ENCODE results near the gene C9orf153.
"Not testable (repeated sequence)": the region's sequence is repeated elsewhere in the genome, so short reads cannot be mapped to it uniquely, and the experiment has no call there.

Gene C9orf153

DNA sequence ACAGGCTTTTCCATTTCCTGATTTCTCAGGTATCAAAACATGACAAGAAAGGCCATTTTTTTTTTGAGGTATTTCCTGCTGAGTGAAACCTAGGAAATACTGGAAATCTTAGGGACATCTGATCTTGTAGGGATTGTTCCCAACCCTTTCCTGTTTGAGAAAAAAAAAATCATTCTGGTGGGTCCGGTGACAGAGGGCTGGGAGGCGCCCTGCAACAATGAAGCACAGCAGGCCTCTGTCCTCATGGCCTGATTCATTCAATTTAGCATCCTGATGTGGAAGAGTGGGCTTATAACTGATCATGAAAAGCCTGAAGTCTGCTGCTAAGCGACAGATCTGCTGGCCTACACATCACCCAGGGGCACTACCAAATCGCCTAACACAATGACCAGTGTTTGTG, 3.0 kb upstream of the C9orf153 start:
- no peak for DNase-seq

DNA sequence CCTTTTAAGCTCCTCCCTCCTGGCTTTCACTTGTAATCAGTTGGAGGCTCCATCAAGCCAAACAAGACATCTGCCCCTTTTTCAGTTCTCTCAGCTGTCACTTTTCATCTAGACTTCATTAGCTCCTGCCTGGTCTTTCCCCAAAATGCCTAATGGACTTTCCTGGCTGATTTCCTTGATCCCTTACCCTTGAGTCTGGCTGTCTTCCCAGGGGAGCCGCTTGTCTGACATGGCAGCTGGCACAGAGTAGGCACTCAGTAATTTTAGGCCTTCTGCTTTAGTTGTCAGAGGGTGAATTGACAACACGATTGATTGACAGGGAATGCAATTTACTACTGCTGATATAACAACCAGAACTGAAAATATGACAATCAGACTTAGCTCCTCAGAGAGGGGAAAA, 2.1 kb downstream of the C9orf153 start:
- DNase-seq: no peak

DNA sequence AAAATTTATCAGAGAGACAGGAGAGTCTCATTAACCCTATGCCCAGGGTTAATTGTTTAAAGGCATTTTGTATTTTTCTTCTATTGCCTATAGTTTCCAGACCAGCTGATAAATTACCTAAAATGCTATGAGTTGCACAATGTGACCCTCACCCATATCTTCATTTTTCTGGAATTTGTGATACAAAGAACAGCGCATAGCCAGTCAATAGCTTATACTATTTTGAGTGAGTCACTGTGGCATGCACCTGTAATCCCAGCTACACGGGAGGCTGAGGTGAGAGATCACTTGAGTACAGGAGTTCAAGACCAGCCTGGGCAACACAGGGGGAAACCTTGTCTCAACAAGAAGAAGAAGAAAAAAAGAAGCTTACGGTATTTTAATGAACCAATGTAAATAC, 2.8 kb downstream of the C9orf153 start:
- DNase-seq: no peak

- DNase-seq: no peak
Measured at GRCh38 chr9:86253577-86253976, 5.9 kb downstream of the C9orf153 start.

DNA sequence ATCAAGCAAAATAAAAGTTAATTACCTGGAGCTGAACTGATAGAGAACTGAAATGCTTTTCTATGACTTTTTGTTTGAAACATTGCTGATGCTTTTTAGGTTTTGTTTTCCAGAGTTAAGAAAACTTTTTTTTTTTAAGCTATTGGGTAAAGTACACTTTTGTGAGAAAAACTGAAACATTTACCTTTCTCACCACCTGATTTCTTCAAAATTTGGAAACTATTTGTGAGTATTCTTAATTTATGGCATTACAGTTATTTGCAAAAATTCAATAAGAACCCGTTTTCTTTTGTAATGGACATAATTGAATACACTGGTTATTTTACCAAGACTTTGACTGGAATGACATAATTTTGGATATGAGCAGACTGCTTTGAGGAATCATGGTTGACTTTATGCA, 6.6 kb downstream of the C9orf153 start:
- DNase-seq: no peak

DNA sequence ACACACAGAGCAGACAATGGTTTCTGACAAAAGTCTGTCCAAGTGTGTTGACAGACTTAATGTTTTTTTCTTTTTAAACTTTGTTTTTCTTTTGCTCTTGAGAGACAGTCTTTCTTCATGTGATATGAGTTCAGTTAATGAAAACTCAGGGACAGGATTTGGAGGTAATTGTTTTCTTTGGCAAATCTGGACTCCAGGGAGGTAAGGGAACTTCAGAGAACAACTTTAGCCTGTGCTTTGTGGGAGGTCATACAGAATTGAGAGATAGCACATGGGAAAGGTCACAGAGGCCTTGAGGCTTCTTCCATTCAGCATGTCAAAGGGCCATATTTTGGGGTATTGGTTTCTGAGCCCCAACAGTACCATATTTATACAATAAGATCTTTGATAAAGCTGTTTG, 9.3 kb downstream of the C9orf153 start:
- DNase-seq: no peak

- no peak for DNase-seq
Measured at GRCh38 chr9:86248746-86249145, 10.7 kb downstream of the C9orf153 start.

GRCh38 chr9:86246752-86247161, 12.7 kb downstream of the C9orf153 start:
- no peak for DNase-seq

- no peak for DNase-seq
Measured at GRCh38 chr9:86242071-86242470, 17.4 kb downstream of the C9orf153 start.

DNA sequence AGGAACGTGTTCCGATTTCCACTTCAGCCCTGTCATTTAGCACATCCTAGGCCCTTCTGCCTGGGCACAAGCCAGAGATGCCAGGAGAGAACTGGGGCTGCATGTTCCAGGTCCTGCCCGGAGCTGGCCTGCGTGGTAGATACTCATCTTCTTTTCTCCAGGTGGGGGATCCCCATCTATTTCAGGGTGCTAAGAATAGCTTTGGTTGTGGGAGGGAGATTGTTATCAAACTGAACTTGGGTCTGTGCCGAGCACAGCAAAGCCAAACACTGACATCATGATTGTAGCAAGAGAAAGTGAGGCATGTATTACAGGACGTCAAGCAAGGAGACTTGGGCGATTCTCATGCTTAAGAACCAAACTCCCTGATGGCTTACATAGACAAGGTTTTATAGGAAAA, 18.2 kb downstream of the C9orf153 start:
- no peak for DNase-seq

- no peak for DNase-seq
Measured at GRCh38 chr9:86238861-86239770, 20.3 kb downstream of the C9orf153 start.

DNA sequence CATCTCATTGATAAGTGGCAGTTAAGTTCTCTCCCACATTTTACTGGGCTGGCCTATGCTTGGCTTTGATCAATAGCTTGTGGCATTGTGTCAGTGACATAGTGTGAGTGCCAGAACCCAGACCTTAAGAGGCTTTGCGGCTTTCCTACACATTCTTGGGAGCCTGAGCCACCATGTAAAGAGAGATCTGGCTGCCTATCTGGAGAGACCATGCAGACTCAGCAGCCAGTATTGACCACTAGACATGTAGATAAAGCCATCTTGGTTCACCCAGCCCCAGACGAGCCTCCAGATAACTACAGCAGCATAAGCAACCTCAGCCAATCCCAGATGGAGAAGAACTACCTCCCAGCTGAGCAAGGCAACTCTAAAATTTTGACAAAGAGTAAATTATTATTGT, 28.6 kb downstream of the C9orf153 start:
- DNase-seq: no peak

DNA sequence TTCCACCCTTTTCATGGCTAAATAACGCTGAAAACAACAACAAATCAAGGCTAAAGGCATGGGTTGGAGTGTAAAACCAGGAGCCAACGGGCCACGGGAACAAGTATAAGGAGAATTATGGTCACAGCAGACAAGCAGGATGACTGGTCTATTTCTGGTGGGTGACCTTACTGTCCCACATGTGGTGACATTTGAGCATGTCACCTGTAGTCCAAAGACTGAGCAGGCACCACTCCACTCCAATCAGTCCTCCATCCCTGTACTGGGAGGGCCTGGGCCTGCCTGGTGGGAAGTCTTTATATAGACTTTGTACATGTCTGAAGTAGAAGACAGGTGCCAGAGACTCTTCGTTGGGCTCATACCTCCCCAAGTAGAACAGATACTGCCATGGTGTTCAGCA, 36.8 kb downstream of the C9orf153 start:
- DNase-seq: no peak

DNA sequence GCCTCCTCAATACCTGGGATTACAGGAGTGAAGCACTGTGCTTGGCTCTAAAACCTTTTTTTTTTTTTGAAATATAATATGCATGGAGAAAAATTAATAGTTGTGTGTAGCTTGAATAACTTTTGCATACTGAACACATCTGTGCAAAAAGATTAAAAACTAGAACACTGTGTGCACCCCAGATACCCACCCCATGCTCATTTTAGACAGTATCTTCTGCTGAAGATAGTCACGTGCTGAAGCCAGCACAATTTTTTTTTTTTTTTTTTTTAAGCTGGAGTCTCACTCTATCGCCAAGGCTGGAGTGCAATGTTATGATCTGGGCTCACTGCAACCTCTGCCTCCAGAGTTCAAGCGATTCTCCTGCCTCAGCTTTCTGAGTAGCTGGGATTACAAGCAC, 39.9 kb downstream of the C9orf153 start:
- DNase-seq: no peak

- DNase-seq: no peak
Measured at GRCh38 chr9:86217076-86217755, 42.2 kb downstream of the C9orf153 start.

GRCh38 chr9:86207193-86207592, 52.3 kb downstream of the C9orf153 start:
- no peak for DNase-seq

DNA sequence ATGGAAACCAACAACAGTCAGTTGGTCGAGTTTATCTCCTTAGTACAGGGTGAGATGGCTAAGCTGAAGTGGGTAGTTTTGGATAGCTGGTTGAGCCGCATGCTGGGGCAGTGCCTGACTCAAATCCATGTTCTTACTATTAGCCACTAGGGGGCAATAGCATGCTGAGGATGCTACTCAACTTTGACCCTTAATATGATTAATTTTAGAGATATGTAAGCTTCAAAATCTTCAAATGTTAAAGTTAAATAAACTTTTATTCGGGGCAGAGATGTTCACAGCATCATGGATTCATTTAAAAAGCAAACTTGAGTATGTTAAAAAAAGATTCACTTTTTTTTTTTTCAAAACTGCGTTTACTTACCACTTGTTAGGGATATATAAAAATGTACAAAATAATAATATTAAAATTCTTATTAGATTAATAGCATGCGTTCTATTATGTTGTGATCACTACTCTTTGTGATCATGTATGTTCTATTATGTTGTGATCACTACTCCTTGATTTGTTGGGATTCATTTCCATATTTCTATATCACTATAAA, 57.0 kb downstream of the C9orf153 start:
- peak; percentile 40 for DNase-seq

DNA sequence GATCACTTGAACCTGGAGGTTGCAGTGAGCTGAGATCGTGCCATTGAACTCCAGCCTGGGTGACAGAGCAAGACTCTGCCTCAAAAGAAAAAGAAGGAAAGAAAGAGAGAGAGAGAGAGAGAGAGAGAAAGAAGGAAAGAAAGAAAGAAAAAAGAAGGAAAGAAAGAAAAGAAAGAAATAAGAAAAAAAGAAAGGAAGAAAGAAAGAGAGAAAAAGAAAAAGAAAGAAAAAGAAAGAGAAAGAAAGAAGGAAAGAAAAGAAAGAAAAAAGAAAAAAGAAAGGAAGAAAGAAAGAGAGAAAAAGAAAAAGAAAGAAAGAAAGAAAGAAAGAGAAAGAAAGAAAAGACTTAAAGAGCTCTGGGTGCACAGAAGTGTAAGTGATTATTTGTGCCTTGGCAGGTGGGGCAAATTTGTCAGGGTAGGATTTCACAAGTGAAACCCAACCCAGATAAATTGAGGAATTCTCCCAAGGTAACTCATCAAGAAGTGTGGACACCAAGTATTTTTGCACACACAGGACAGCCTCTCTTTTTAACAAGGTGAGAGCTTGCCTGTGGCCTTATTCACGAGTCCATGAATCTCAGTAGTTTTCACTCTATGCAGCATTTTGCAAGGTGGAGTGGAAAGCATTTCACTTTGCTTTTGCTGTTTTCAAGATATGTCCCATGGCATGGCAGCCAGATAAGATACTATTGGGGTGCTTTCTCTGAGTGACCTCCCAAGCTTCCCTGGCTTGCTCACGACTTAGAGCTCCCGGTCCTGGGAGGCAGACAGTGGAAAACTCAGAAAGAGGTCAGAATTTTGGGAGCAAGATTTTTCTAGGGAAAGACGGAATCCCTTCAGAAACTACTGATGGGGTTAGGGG, 57.8 kb downstream of the C9orf153 start:
- DNase-seq: no peak

DNA sequence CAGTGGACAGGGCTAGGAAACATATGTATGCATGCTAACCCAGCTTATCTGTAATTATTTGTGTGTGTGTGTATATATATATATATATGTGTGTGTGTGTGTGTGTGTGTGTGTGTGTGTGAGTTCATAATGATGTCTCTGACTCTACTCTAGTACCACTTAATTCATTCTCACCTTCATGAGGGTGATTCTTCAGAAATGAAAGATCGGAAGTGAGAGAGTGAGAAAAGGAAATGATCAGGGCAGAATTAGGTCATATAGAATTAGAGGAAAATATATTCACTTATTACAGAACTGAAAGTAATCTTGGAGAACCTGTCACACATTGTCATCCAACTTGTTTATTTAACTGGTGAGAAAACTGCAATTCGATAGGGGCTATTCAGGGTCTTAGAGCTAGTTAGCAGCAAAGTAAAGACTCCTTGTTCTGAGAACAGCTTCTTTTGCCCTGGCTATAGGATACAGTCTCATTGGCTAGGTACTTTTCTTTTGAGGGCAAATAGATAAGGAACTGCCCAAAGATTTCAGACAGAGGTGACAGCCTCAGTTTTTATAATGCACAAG, 58.8 kb downstream of the C9orf153 start:
- peak; percentile 14 for DNase-seq

- no peak for DNase-seq
Measured at GRCh38 chr9:86193088-86193487, 66.4 kb downstream of the C9orf153 start.

DNA sequence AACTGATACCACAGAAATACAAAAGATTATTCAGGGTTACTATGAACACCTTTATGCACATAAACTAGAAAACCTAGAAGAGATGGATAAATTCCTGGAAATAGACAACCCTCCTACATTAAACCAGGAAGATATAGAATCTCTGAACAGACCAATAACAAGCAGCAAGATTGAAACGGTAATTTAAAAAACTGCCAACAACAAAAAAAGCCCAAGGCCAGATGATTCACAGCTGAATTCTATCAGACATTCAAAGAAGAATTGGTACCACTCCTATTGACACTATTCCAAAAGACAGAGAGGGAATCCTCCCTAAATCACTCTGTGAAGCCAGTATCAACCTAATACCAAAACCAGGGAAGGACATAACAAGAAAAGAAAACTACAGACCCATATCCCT, 68.8 kb downstream of the C9orf153 start:
- DNase-seq: not testable (repeated sequence)

GRCh38 chr9:86187121-86187520, 72.3 kb downstream of the C9orf153 start:
- no peak for DNase-seq

DNA sequence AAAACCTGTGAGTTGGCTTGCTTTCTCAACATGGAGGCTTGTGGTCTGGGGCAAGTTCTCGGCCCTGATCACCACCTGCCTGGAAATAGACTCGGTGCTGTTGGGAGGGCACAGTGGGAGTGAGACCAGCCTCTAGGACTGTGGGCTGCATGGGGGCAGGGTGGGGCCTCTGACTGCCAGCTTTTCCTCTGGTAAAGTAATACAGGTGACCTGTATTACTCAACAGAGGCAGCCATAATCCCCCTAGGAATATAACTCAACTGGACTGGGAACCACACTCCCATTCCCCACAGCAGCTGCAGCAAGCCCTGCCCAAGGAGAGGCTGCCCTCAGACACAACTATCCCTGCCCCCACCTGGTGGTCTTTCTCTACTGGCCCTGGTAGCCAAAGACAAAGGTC, 72.8 kb downstream of the C9orf153 start:
- no peak for DNase-seq

Measured in CD4-positive, alpha-beta T cell treated with Interleukin-12 subunit alpha and Interleukin-12 subunit beta, for 1 hour (primary cell).